ENCODE results near the gene CFAP210.

- TF ChIP-seq SMC3 (IDR thresholded peaks at IDR 0.05), result no peak
- TF ChIP-seq JUNB (IDR thresholded peaks at IDR 0.05), result no peak
- TF ChIP-seq CTCF (IDR thresholded peaks at IDR 0.05), result no peak
- no peak for TF ChIP-seq NFE2L2 (conservative IDR thresholded peaks at IDR 0.05; ENCODE audit: low read length)
- no peak for TF ChIP-seq MAZ (IDR thresholded peaks at IDR 0.05; ENCODE audit: borderline replicate concordance, low read depth, low read length)
- no peak for TF ChIP-seq RAD21 (conservative IDR thresholded peaks at IDR 0.05 in 1 of 2, IDR thresholded peaks at IDR 0.05 in 1 of 2)
- TF ChIP-seq CHD4 (IDR thresholded peaks at IDR 0.05; ENCODE audit: borderline replicate concordance), result no peak
- TF ChIP-seq NR3C1 (IDR thresholded peaks at IDR 0.05), result no peak
- TF ChIP-seq ELK1 (IDR thresholded peaks at IDR 0.05; ENCODE audit: low read depth, low read length), result no peak
- no peak for TF ChIP-seq HMGXB4 (CRISPR knock-in tag; IDR thresholded peaks at IDR 0.05; ENCODE audit: borderline replicate concordance)
Observed at GRCh38 chr2:169702996-169703395, 8.8 kb upstream of the CFAP210 start.
